Psoas muscle (tissue), 8 donors: Measurements from ENCODE around the gene DNAJB14. TPM values are rescaled to one million over a fixed set of nuclear protein-coding genes. Genes with fewer than 3 reads are reported as not detected.

Experiments
- ATAC-seq, 4 donors: fragments of 200-7000 bp; cut with Tn5 transposase; one replicate each; pipeline ENCODE4 v1.9.1; 2020; ENCODE audit warnings: moderate library complexity in 3 of 4, mild to moderate bottlenecking in 2 of 4
- DNase-seq, 2 donors: peaks; one replicate each; pipeline ENCODE4 v3.0.0-alpha.2; 2020
- H3K27ac ChIP-seq: fragments of 200-600 bp; one replicate; pipeline ENCODE4 v1.8.0; 2022
- H3K27me3 ChIP-seq, 3 donors: fragments of 200-600 bp in 1 of 3; one replicate each; pipeline versions ENCODE4 v1.6.1 to v1.8.0; 2013 to 2022; ENCODE audit warnings: low read length in 2 of 3, mild to moderate bottlenecking in 2 of 3, moderate library complexity in 1 of 3; ENCODE audit not compliant: insufficient read depth in 3 of 3
- H3K36me3 ChIP-seq, 2 donors: fragments of 200-600 bp in 1 of 2; one replicate each; pipeline versions ENCODE4 v1.6.1 to v1.8.0; 2013 to 2022; ENCODE audit warnings: low read depth in 1 of 2, mild to moderate bottlenecking in 1 of 2, moderate library complexity in 1 of 2; ENCODE audit not compliant: insufficient read depth in 1 of 2
- H3K4me1 ChIP-seq: fragments of 200-600 bp; one replicate; pipeline ENCODE4 v1.8.0; 2022
- H3K4me3 ChIP-seq: fragments of 200-600 bp; one replicate; pipeline ENCODE4 v1.8.0; 2022; ENCODE audit warnings: mild to moderate bottlenecking
- H3K9me3 ChIP-seq: fragments of 200-600 bp; one replicate; pipeline ENCODE4 v1.8.0; 2022
- CTCF ChIP-seq: fragments of 200-600 bp; IDR thresholded peaks from one replicate; pipeline ENCODE4 v1.8.0; 2022; ENCODE audit warnings: antibody characterized with exemption
- WGBS, 3 donors: extraction: QIAGEN DNeasy Blood & Tissue Kit; methylation state at CpG; one replicate each; pipeline versions ENCODE4 v1.1.6 to v1.1.7; 2013; 5-methylcytosine and 5-hydroxymethylcytosine counted together
- intact Hi-C, 2 donors: fragments of 100-400 bp; cut with DNase I; formaldehyde crosslinking; loops; one replicate each; pipeline versions ENCODE4 v1.11.0 to v1.14.2; 2022
- polyA plus RNA-seq, 3 donors: library from polyadenylated mRNA; stranded (reverse); fragments of 200-250 nt; gene quantifications; one replicate each; pipeline ENCODE4 v1.2.3, GENCODE V29; 2013
- total RNA-seq, 4 donors: library from RNA; stranded (reverse); fragmentation: NEBNext Ultra II Directional in 2 of 4; extraction: Animal tissue kit (Norgen Biotek cat#: 25700) in 2 of 4; gene quantifications; one replicate each; pipeline versions ENCODE4 v1.2.1 to v1.2.4, GENCODE V29; 2021 to 2023
- donor health status: healthy with polysubstance abuse.
- donor health status: DM: no; HTN: no; CAD: no; lungs with moderate emphysema.
- donor health status: Bipolar disorder and iron deficiency.
- donor health status: healthy.
- donor health status: DM: yes; HTN: yes; CAD: no.
- donor health status: DM: no; HTN: no; CAD: no.
- donor health status: DM: no; HTN: no; CAD: no.
- donor health status: DM: yes; HTN: yes; CAD: no.

Gene DNAJB14
- total and polyA plus RNA-seq, 7 donors: 3.3 to 16.7 (median 12.9) TPM

DNA sequence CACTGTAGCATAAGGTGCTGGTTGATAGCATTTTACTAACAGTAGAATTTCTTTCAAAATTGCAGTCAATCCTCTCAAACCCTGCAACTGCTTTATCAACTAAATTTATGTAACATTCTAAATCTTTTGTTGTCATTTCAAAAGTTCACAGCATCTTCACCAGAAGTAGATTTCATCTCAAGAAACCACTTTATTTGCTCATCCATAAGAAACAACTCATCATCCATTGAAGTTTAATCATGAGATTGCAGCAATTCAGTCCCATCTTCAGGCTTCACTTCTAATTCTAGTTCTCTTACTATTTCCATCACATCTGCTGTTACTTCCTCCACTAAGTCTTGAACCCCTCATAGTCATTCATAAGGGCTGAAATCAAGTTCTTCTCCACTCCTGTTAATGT, 73.8 kb downstream of the DNAJB14 start:
- H3K27ac ChIP-seq: no peak overlapping the region
- H3K4me1 ChIP-seq: no peaks in the 10 kb centered on the region
- no peak for ATAC-seq
- DNase-seq: no peak
- H3K27me3 ChIP-seq: no peaks in the 10 kb centered on the region
- TF ChIP-seq CTCF: no peak
- H3K4me3 ChIP-seq: no peak overlapping the region
- peaks cover 0 to 7% of the 10 kb centered on the region in 2 donors for H3K36me3 ChIP-seq
- no peaks in the 10 kb centered on the region for H3K9me3 ChIP-seq
- intact Hi-C loops: no loop called here

- peak overlapping the region; percentile 77 for H3K27ac ChIP-seq
- peak; percentile 76 to 93 (median 82) for ATAC-seq
- no peaks in the 10 kb centered on the region for H3K9me3 ChIP-seq
- H3K4me3 ChIP-seq: peak overlapping the region; percentile 49
- H3K27me3 ChIP-seq: no peaks in the 10 kb centered on the region
- DNase-seq: no peak
- 12 to 37% (median 16%) methylated on average over 8 of the region's 8 CpGs for WGBS, 3 donors
- H3K36me3 ChIP-seq: no peaks in the 10 kb centered on the region
- TF ChIP-seq CTCF: no peak
- H3K4me1 ChIP-seq: no peaks in the 10 kb centered on the region
- intact Hi-C loops: no loop called here
These were observed 78.3 kb downstream of the DNAJB14 start for GRCh38 chr4:99868126-99868596.

DNA sequence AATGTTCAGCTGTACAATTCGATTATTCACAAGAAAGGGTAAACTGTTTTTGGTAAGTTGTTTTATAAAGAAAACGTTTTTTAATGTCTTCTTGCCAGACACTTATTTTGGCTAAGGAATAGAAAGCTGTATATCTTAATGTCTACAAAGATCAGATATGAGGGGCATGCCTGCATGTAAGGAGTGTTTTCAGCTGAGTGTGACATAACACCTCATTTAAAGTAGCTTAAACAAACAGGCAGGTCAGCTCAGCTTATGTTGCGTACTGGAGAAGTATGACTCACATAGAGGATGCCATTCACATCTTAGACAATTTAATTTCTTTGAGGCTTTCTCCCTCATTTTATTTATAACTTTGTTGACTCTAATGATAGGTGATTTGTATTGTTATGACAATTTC, 82.6 kb downstream of the DNAJB14 start:
- intact Hi-C loops: no loop called here
- ATAC-seq (no peak), DNase-seq (no peak)
- WGBS, 3 donors: 53 to 71% (median 68%) methylated on average over 3 of the region's 3 CpGs
- no peak overlapping the region for H3K4me3 ChIP-seq
- H3K27ac ChIP-seq: no peak overlapping the region
- no peaks in the 10 kb centered on the region for H3K36me3 ChIP-seq
- no peaks in the 10 kb centered on the region for H3K9me3 ChIP-seq
- no peak for TF ChIP-seq CTCF
- H3K27me3 ChIP-seq: no peaks in the 10 kb centered on the region
- H3K4me1 ChIP-seq: no peaks in the 10 kb centered on the region

DNA sequence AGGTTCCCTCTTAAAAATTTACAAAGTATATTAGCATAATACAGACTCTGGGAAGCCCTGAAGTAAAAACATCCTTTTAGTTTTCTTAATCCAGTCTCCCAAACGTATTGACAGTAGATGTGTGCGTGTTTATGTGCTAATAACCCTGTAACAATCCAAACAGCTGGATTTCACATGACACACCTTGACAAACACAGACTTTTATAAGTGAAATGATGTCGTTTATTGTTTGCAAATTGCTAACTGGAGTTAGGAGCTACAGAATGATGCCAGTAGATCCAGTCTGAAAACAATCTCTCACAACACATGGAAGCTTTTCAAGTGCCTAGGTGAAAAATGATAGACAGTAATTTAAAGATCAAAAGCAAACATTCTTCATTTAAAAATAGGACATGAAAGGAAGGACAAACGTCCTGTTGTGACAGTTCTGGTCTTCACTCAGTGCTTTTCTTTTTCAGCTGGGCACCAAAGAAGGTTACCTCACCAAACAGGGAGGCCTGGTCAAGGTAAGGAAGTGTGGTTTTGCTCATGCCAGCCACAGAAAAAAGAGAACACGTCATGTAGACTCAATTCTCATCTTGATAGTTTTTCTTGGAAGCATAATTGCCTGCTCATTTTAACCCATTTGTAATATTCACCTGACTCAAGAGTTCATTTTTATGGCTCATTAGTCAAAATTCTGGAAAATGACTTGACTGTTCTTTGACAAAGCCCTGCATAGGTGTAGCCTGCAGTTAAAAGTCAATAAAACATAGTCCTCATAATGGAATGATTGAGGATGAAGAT, 85.1 kb downstream of the DNAJB14 start:
- no peaks in the 10 kb centered on the region for H3K4me1 ChIP-seq
- H3K27me3 ChIP-seq: no peaks in the 10 kb centered on the region
- ATAC-seq: no peak
- intact Hi-C loops: no loop called here
- no peak overlapping the region for H3K4me3 ChIP-seq
- 56 to 62% (median 57%) methylated on average over 5 of the region's 5 CpGs for WGBS, 3 donors
- no peak overlapping the region for H3K27ac ChIP-seq
- TF ChIP-seq CTCF: no peak
- H3K36me3 ChIP-seq: no peaks in the 10 kb centered on the region
- DNase-seq: no peak
- no peaks in the 10 kb centered on the region for H3K9me3 ChIP-seq

- 76 to 83% (median 76%) methylated on average over 2 of the region's 2 CpGs for WGBS, 3 donors
- intact Hi-C loops: no loop called here
These were observed 85.9 kb downstream of the DNAJB14 start for GRCh38 chr4:99860521-99860920.

More at GRCh38 chr4:99860521-99860920, 85.9 kb downstream of the DNAJB14 start:
- no peaks in the 10 kb centered on the region for H3K36me3 ChIP-seq
- no peak for TF ChIP-seq CTCF
- no peak overlapping the region for H3K27ac ChIP-seq
- DNase-seq (no peak), ATAC-seq (no peak)
- no peaks in the 10 kb centered on the region for H3K4me1 ChIP-seq
- no peaks in the 10 kb centered on the region for H3K27me3 ChIP-seq
- no peaks in the 10 kb centered on the region for H3K9me3 ChIP-seq
- H3K4me3 ChIP-seq: no peak overlapping the region
